Loucy (cell line): ENCODE data around the gene DCD.

ENCODE experiments used
- CTCF ChIP-seq: fragments of 200-600 bp; sonication (generic); conservative IDR thresholded peaks from 2 replicates; pipeline ENCODE4 v1.5.1; 2014; ENCODE audit warnings: mild to moderate bottlenecking, antibody characterized with exemption, low read length
- EZH2phosphoT487 ChIP-seq: fragments of 200-600 bp; IDR thresholded peaks from 2 replicates; pipeline ENCODE4 v1.6.1; 2018; ENCODE audit warnings: antibody characterized with exemption, mild to moderate bottlenecking, moderate library complexity, borderline replicate concordance

GRCh38 chr12:54604436-54604835 lies 43.7 kb downstream of the DCD start:
- no peak for TF ChIP-seq CTCF
- no peak for TF ChIP-seq EZH2phosphoT487
